Measurements from ENCODE around the gene GSTP1. TPM values are rescaled to one million over a fixed set of nuclear protein-coding genes. Genes with fewer than 3 reads are reported as not detected.
A peak's percentile ranks its signal among the peaks of the same experiment; 100 is the strongest.

The GSTP1 gene
- total and polyA plus RNA-seq, 2 of the 8 experiments (the other 6 are each of a cell fraction or from before 2014, with no cell fraction given), result 1,454 to 3,329 TPM

DNA sequence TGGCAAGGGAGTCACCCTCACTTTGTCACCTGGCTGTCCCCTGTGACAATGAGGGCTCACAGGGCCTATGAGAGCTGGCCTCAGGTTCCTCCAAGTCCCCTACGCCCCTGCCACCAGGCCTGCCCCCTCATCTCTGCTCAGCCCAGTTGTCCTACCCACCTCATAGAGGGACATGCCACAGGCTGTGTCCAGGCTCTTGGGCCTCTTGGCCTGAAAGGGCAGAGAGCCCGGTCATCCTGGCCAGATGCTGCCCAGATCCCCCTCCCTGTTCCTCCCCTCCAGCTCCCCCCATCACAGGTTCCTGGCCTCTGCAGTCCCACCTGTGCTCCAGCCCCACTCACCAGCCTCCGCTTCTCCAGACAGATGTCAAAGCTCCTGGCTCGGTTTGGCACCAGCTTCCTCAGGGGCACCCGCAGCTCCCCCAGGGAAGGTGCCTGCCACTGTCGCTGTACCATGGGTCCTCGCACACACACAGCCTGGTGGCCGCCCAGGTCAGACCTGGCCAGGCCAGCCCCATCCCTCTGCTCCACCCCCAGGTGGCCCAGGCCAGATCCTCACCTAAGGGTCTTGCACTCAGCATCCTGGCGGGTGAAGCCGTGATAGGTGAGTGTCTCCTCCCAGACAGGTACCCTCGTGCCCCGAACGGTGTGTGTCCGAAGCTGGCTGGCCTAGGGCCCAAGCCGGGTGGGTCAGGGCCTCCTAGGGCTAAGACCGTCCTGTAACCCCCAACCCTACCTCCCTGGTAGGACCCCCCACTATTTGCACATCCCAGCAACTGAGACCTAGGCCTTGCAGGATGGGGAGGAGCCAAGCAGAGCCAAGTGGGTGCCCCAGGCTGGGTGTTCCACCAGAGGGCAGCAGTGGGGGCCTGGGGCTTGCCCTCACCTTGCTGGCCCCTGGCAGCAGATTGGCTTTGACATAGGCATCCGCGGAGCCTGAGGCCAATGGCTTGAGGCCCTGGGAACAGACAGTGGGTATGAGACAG, 31.4 kb downstream of the GSTP1 start (continued):
- TF ChIP-seq CREB1 (IDR thresholded peaks at IDR 0.05) (peak; percentile 17; the same call in 1 of the 2 replicates), RAD21 (IDR thresholded peaks at IDR 0.05 in 1 of 2, conservative IDR thresholded peaks at IDR 0.05 in 1 of 2; ENCODE audit: low read depth in 2 of 2, low read length in 2 of 2) (peak; percentile 31 to 61), TAF1 (IDR thresholded peaks at IDR 0.05; ENCODE audit: low read depth, low read length) (no peak), PHF8 (conservative IDR thresholded peaks at IDR 0.05; ENCODE audit: low read depth, low read length) (no peak), POLR2AphosphoS5 (IDR thresholded peaks at IDR 0.05; ENCODE audit: low read depth, low read length) (0 out of 2 replicates have a peak, but pooled peaks have one; percentile 31), SP2 (IDR thresholded peaks at IDR 0.05; ENCODE audit: low read length) (no peak), TBP (IDR thresholded peaks at IDR 0.05; ENCODE audit: low read depth, low read length) (no peak)
- TF ChIP-seq, protein P1, sequence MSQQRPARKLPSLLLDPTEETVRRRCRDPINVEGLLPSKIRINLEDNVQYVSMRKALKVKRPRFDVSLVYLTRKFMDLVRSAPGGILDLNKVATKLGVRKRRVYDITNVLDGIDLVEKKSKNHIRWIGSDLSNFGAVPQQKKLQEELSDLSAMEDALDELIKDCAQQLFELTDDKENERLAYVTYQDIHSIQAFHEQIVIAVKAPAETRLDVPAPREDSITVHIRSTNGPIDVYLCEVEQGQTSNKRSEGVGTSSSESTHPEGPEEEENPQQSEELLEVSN (IDR thresholded peaks at IDR 0.05), result no peak
